Posterior cingulate gyrus (tissue), 11 donors: Measurements from ENCODE around the gene PRR3.
A peak's percentile ranks its signal among the peaks of the same experiment; 100 is the strongest.

Source experiments
- DNase-seq, 10 donors: peaks; one replicate each; pipeline versions ENCODE4 v3.0.0 to v3.0.0-alpha.2; 2020 to 2021; ENCODE audit warnings: mixed read lengths in 3 of 10
- intact Hi-C: fragments of 100-400 bp; cut with DNase I; formaldehyde crosslinking; loops from one replicate; pipeline ENCODE4 v1.15.1; 2023

Gene PRR3

DNA sequence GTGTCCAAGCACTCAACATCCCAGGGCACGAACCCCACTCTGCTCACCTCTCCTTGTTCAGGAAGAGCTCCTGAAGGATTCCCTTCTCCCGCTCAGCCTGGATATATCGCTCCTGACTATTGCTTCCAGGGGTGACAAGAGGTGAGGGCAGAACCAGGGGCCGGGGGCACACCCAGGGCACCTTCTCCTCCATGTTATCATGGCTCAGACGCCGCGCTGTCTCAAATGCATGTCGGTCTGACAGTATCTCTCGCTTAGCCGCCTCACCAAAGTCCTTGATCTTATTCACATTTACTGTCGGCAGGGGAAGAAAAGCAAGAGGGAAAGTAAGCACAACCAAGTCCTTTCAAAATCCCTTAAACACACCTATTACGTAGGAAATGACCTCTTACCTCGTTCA lies 46.9 kb downstream of the PRR3 start:
- peak in 1 of 10 donors; percentile 61 for DNase-seq
- intact Hi-C loops = no loop called here

DNA sequence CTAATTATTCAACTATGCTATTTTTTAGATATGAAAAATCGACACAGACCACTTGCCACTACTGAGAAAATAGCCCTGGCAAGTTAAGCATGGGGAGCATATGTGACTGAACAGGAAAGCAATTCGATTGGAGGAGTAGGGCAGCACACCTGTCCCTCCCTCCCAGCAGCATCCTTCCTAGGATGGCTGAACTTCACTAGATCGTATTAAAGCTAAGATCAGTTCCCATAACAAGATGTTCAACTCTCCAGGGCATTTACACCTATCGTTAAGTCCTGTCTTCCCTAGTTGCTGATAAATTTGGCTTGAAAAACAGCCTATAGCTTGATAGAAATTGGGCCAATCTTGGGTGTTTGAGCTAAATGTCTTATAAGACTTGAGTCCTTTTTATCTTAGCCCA lies 53.0 kb downstream of the PRR3 start:
- DNase-seq = no peak
- intact Hi-C loops = loop anchor here (5.0 kb wide), 1 partner anchor 38 kb away; the partner anchor contains the start of gene ABCF1

DNA sequence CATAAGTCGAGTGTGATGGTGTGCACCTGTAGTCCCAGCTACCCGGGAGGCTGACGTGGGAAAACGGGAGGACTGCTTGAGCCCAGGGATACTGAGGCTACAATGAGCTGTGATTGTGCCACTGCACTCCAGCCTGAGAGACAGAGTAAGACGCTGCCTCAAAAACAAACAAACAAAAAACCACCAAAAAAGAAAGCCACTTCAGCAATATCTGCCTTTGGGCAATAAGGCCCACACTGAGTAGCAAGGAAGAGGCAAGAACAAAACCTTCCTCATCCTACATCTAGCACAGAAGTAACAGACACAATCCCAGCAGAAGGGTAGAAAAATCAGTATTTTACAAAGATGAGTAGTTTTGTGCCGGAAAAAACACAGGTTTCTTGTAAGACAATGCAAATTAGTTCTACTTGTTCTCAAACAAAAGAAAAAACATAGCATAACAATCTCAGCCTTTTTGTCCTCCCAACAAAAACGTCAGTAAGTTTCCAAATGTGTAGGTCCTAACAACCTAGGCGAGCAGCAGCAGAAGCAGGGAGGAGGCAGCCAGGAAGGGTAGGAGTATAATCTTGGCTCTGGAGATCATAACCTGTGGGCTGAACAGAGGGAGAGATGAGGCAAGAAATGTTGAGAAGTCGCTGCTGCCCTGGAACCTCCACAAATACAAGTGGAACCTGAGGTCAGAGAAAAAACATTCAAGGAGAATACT lies 54.2 kb downstream of the PRR3 start:
- intact Hi-C loops = loop anchor here (5.0 kb wide), 1 partner anchor 39 kb away; the partner anchor contains the start of gene ABCF1

DNA sequence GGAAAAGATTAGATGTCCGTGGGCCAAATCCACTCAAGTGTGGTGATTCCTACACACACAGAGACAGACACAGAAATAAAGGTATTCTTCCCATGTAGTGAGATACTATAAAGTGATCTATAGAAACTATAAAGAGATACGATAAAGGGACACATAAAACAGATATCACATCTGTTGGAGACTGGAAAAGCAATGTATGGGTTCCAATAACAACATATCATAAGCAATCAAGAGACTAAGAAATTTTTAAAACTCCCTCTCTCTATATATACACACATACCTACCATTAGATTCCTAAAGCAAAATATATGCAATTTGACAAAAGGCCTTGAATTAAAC lies 54.7 kb downstream of the PRR3 start:
- DNase-seq = no peak
- intact Hi-C loops = loop anchor here (5.0 kb wide), 1 partner anchor 40 kb away; the partner anchor contains the start of gene ABCF1

More for the DNA sequence above, 54.2 kb downstream of the PRR3 start:
- peak in 1 of 10 donors; percentile 35 for DNase-seq

DNA sequence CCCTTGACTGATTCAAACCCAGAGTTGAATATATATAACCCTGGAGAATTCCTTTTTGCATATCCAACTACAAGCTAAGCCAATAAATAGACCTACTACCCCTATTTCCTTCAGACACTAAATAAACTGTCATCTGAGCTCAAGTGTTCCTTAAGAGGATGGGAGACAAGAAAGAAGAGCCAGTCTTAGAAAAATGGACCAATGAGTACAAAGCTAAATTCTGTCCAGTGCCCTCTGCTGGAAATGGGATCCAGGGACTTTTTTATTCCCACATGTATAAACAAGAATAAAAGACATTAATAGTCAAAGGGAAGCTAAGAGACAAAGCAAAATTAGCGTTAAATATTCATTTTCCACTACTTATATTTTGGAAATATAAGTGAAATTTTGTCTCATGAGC lies 55.1 kb downstream of the PRR3 start:
- DNase-seq = no peak
- intact Hi-C loops = loop anchor here (5.0 kb wide), 1 partner anchor 40 kb away; the partner anchor contains the start of gene ABCF1

DNA sequence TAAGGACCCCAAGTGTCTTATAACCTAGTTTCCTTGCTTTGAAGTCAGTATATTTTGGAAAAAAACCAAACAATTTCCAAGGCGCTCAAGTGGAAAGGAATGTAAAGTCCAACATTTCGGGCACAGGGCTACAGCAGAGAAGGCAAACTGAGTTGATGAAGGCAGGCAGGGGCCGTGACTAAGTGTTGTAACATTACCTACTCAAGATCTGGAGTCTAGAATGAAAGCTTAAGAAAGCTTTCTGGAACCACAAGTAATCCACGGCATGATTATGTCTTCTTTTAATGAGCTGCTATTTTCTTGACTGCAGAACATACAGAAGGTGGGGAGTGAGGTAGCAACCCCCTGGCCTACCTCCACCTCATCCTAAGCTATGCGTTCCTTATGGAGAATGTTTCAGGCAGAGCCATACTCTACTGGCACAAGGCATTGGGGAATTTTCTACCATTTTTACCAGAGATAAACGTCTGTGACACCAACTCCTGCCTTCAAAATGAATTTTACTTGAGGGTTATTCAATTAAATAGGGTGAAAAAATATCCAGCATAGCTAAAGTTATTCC lies 55.7 kb downstream of the PRR3 start:
- peak in 1 of 10 donors; percentile 11 for DNase-seq
- intact Hi-C loops = loop anchor here (5.0 kb wide), 1 partner anchor 40 kb away; the partner anchor contains the start of gene ABCF1
